NCI-H2227 (cell line): ENCODE data around the gene DIRAS3.
"Not testable (repeated sequence)": the region's sequence is repeated elsewhere in the genome, so short reads cannot be mapped to it uniquely, and the experiment has no call there.

Experiments
- DNase-seq: peaks from one replicate; lab custom pipeline; 2025; ENCODE audit not compliant: unreplicated experiment; lab: John Stamatoyannopoulos, UW

Gene DIRAS3

DNA sequence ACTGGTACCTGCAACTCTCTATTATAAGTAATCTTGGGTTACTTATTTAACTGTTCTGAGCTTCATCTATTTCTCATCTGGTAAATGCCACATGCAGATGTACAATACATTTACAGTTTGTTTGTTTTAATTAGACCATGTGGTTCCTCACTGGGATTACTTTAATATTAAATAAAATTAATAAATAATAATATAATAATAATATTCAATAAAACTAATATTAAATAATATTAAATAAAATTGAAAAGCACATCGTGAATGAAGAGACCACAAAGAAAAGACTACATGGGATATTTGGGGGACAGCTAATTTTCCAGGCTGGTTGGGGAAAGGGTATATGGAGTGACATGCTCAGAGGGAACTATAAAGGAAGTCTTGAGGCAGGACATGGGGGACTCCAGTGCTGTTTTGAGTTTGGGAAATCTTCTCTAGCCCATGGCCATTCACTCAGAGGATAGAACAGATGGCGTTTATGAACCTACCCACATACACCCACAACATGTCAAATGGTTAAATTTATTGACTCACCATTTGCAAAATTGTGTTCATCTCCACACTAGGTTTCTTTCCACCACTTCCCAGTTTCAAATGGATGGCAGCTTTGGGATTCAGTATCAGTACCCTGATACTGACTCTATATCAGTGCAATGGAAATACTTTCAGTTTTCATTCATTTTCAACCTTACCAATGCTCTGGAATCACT, 25.6 kb downstream of the DIRAS3 start:
- DNase-seq = no peak

GRCh38 chr1:68016381-68016780, 34.0 kb downstream of the DIRAS3 start:
- no peak for DNase-seq

DNA sequence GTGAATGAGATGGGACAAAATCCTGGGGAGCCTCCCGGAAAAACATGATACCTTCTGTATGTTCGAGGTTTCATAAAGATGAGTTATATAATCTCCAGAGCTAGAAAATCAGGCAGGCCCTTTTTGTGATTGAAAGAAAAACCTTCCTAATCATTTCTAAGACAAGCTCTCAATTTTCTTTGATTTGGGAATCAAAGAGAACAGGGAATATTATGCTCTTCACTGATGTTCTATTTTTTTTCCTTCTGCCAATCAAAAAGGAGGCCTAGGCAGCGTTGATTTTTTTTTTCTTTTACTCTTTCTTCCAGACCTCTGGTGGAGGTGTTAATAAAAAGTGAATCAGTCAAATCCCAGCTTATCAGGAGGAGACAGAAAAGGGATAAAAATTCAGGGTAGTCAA, 34.5 kb downstream of the DIRAS3 start:
- no peak for DNase-seq

GRCh38 chr1:68015369-68015768, 35.1 kb downstream of the DIRAS3 start:
- no peak for DNase-seq

GRCh38 chr1:68013351-68013750, 37.1 kb downstream of the DIRAS3 start:
- DNase-seq = no peak

DNA sequence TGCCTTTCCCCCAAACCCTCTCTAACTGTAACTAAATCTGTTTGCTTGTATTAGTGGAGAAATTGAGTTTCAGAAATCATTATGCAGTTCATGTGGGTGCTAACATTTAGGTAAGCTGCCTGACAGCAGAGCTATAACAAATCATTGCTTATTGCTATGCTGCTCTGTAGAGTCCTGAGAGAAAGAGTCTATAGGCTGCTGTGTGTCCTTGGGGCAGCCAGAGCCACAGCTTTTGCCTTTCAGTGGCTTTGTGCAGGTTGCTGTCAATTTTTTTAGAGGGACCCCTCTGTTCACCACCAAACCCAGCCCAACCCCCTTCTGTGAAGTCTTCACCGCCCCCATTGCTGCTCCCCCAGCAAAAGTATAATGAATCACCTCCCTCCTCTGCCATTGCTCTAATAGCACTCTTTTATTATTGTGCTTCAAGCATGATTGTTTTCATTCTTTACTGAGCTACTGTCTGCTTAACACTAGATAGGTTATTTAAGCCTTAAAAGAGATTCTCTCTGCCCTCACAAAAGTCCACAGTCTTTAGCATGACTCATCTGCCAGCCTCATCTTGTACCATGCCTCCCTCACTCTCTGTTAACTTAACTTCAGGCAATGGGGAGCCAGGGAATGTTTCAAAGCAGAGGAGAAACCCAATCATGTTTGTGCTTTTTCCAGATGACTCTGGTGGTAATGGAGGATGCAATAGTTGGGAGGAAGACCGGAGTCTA, 38.6 kb downstream of the DIRAS3 start:
- DNase-seq = no peak

DNA sequence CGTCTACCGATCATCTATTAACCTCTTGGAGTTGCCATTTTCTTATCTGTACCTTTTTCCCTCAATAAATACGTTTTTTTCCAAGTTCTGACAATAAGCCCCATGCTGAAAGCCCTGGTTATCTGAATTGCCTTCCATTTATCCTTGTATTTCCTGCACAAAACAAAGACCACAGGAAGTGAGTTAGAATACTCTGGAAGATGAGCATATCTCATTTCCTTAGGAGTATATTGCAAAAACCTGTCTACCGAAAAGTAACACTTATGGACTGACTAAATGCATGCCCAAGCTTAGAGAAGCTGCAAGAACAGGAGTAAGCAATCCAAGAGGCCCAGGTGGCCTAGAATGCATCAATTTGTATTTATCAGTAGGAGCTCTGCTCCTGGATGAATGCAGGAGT, 39.9 kb downstream of the DIRAS3 start:
- no peak for DNase-seq

DNA sequence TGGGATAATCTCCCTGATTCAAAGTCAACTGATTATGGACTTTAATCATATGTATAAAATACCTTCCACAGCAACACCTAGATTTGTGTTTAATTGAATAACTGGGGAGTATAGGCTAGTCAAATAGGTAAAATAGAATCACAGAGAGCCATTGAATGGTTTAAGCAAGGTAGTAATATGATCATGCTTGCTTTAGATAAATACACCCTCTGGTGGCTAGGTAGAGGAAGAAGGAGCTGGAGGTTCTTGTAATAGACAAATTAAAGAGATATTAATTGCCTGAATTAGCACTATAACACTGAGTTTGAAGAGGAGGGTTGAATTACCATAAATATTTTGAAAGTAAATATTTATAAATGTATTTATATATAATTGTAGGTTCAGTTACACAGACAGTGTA, 40.3 kb downstream of the DIRAS3 start:
- DNase-seq = no peak

DNA sequence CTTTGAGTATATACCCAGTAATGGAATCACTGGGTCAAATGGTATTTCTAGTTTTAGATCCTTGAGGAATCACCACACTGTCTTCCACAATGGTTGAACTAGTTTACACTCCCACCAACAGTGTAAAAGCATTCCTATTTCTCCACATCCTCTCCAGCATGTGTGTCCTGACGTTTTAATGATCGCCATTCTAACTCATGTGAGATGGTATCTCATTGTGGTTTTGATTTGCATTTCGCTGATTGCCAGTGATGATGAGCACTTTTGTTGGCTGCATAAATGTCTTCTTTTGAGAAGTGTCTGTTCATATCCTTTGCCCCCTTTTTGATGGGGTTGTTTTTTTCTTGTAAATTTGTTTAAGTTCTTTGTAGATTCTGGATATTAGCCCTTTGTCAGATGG, 46.8 kb downstream of the DIRAS3 start:
- DNase-seq = not testable (repeated sequence)

GRCh38 chr1:68000191-68000590, 50.2 kb downstream of the DIRAS3 start:
- DNase-seq = no peak

- no peak for DNase-seq
Measured at GRCh38 chr1:67997746-67998145, 52.7 kb downstream of the DIRAS3 start.
